ENCODE measurements around the gene SLC22A16.
A peak's percentile ranks its signal among the peaks of the same experiment; 100 is the strongest.

The SLC22A16 gene

GRCh38 chr6:110404607-110405006 lies 71.8 kb downstream of the SLC22A16 start:
- DNase-seq (ENCODE audit: low spot score): no peak

- no peak for DNase-seq (ENCODE audit: low spot score)
These were observed 74.7 kb downstream of the SLC22A16 start for GRCh38 chr6:110401585-110402176.

GRCh38 chr6:110400208-110400607 lies 76.2 kb downstream of the SLC22A16 start:
- DNase-seq (ENCODE audit: low spot score): no peak

- no peak for DNase-seq (ENCODE audit: low spot score)
These were observed 77.0 kb downstream of the SLC22A16 start for GRCh38 chr6:110399219-110400071.

GRCh38 chr6:110398778-110399177 lies 77.6 kb downstream of the SLC22A16 start:
- peak; percentile 4 for DNase-seq (ENCODE audit: low spot score)

GRCh38 chr6:110395221-110395620 lies 81.2 kb downstream of the SLC22A16 start:
- DNase-seq (ENCODE audit: low spot score): no peak

- DNase-seq (ENCODE audit: low spot score): no peak
These were observed 82.0 kb downstream of the SLC22A16 start for GRCh38 chr6:110394409-110394808.

- DNase-seq (ENCODE audit: low spot score): no peak
These were observed 83.7 kb downstream of the SLC22A16 start for GRCh38 chr6:110392727-110393126.

- no peak for DNase-seq (ENCODE audit: low spot score)
These were observed 86.0 kb downstream of the SLC22A16 start for GRCh38 chr6:110390404-110390803.

- DNase-seq (ENCODE audit: low spot score): no peak
These were observed 86.6 kb downstream of the SLC22A16 start for GRCh38 chr6:110389689-110390382.

GRCh38 chr6:110387986-110388385 lies 88.4 kb downstream of the SLC22A16 start:
- no peak for DNase-seq (ENCODE audit: low spot score)

GRCh38 chr6:110385458-110385863 lies 91.0 kb downstream of the SLC22A16 start:
- no peak for DNase-seq (ENCODE audit: low spot score)

GRCh38 chr6:110378552-110378951 lies 97.9 kb downstream of the SLC22A16 start:
- DNase-seq (ENCODE audit: low spot score): no peak
